Caco-2 (cell line): Measurements from ENCODE around the gene ABCF1. TPM values are rescaled to one million over a fixed set of nuclear protein-coding genes. Genes with fewer than 3 reads are reported as not detected.

Experiments
- BruUV-seq: library from RNA; stranded (reverse); fragments of 400-500 nt; replicated peaks from 2 replicates; lab custom pipeline; 2021; lab: Mats Ljungman, UMichigan
- CTCF ChIA-PET: fragments of 300-600 bp; sonication (Branson Sonifier 250); formaldehyde crosslinking; loops from one replicate; lab custom pipeline; 2022; ENCODE audit warnings: antibody characterized with exemption; lab: Charles Lee
- POLR2A ChIA-PET: fragments of 300-600 bp; sonication (Branson Sonifier 250); formaldehyde crosslinking; loops from one replicate; lab custom pipeline; 2022; ENCODE audit warnings: antibody characterized with exemption; lab: Charles Lee
- DNase-seq, 2 experiments: peaks; one replicate each; pipeline versions ENCODE4 v3.0.0 to v3.0.0-alpha.2; 2020 to 2022
- H3K27me3 ChIP-seq: replicated peaks from 2 replicates; pipeline ENCODE4 v1.6.0; 2011; ENCODE audit warnings: low read length; ENCODE audit not compliant: control insufficient read depth, insufficient read depth
- H3K36me3 ChIP-seq: 2 replicates; pipeline ENCODE4 v1.5.1; 2011; ENCODE audit warnings: low read length; ENCODE audit not compliant: control insufficient read depth, insufficient read depth
- H3K4me1 ChIP-seq: fragments of 250-450 bp; sonication (Bioruptor Pico); 2 replicates; pipeline ENCODE4 v1.5.1; 2020; ENCODE audit warnings: mild to moderate bottlenecking
- H3K4me3 ChIP-seq: 2 replicates; pipeline ENCODE4 v1.5.1; 2011; ENCODE audit warnings: low read depth, mild to moderate bottlenecking, control low read depth, low read length
- H3K9me3 ChIP-seq: fragments of 250-450 bp; sonication (Bioruptor Pico); 2 replicates; pipeline ENCODE4 v1.5.1; 2020; ENCODE audit warnings: mild to moderate bottlenecking, moderate library complexity
- H3K27ac Mint-ChIP-seq: one replicate; pipeline ENCODE4 v1.8.0; 2022; ENCODE audit warnings: mixed read lengths; ENCODE audit not compliant: unreplicated experiment
- H3K27me3 Mint-ChIP-seq: one replicate; pipeline ENCODE4 v1.8.0; 2022; ENCODE audit warnings: mixed read lengths; ENCODE audit not compliant: insufficient read depth, unreplicated experiment
- H3K36me3 Mint-ChIP-seq: one replicate; pipeline ENCODE4 v1.8.0; 2022; ENCODE audit warnings: mild to moderate bottlenecking, mixed read lengths; ENCODE audit not compliant: insufficient read depth, unreplicated experiment
- H3K4me1 Mint-ChIP-seq: one replicate; pipeline ENCODE4 v1.8.0; 2022; ENCODE audit warnings: low read depth, mixed read lengths; ENCODE audit not compliant: unreplicated experiment
- H3K4me3 Mint-ChIP-seq: one replicate; pipeline ENCODE4 v1.8.0; 2022; ENCODE audit warnings: mild to moderate bottlenecking, moderate library complexity, mixed read lengths; ENCODE audit not compliant: unreplicated experiment
- H3K9me3 Mint-ChIP-seq: one replicate; pipeline ENCODE4 v1.8.0; 2022; ENCODE audit warnings: mixed read lengths; ENCODE audit not compliant: unreplicated experiment
- intact Hi-C: fragments of 100-400 bp; cut with micrococcal nuclease; formaldehyde crosslinking; loops from one replicate; pipeline ENCODE4 v1.10.0; 2022; ENCODE audit not compliant: unreplicated experiment
- total RNA-seq: library from RNA; stranded (reverse); gene quantifications from 2 replicates; pipeline ENCODE4 v1.2.3, GENCODE V29; 2022
- TF ChIP-seq, protein P1 (sequence below), 2 experiments: fragments of 200-600 bp in 1 of 2; IDR thresholded peaks; 1 replicate in 1 of 2; 2 replicates in 1 of 2; pipeline versions ENCODE4 v1.5.1 to v1.8.0; 2011 to 2022; ENCODE audit warnings: antibody characterized with exemption in 1 of 2, control low read depth in 1 of 2, inconsistent platforms in 1 of 2, low read depth in 1 of 2, low read length in 1 of 2, mild to moderate bottlenecking in 1 of 2, moderate library complexity in 1 of 2; ENCODE audit not compliant: insufficient read depth in 1 of 2, severe bottlenecking in 1 of 2, unreplicated experiment in 1 of 2

Gene ABCF1
- total RNA-seq, 1 experiment from 2014 or later: 93.7 TPM

GRCh38 chr6:30625511-30625910 is 54.3 kb downstream of the ABCF1 start:
- peaks cover 5% of the 10 kb centered on the region; the same call in 1 of the 2 replicates for H3K4me1 ChIP-seq
- peak overlapping the region; percentile 84 for H3K4me3 Mint-ChIP-seq

GRCh38 chr6:30626484-30627366 is 55.5 kb downstream of the ABCF1 start, which contains the start of gene ATAT1:
TSS of gene ATAT1 (plus strand) at chr6:30626874.
- ChIA-PET CTCF (no interaction called here), POLR2A (interaction anchor here (0.6 kb wide), 1 partner anchor 9 kb away, joined by 3 read pairs; no protein-coding TSS in a partner anchor)
- Histone ChIP-seq H3K4me3 (peak within 1 kb of the TSS; percentile 53), H3K4me1 (peaks cover 5% of the 10 kb centered on the region; the same call in 1 of the 2 replicates), H3K27me3 (no peaks in the 10 kb centered on the region), H3K9me3 (no peaks in the 10 kb centered on the region), H3K36me3 (peaks cover 2% of the 10 kb centered on the region; the same call in 1 of the 2 replicates)
- no peaks in the 10 kb centered on the region for H3K27me3 Mint-ChIP-seq
- peak; percentile 89 to 91 for DNase-seq
- peak within 1 kb of the TSS; percentile 84 for H3K4me3 Mint-ChIP-seq
- intact Hi-C loops: loop anchor here (1.0 to 2.0 kb wide), 2 partner anchors 9 to 46 kb away; partner anchors contain the start of genes DHX16, MRPS18B and PPP1R10
- no peaks in the 10 kb centered on the region for H3K9me3 Mint-ChIP-seq
- H3K27ac Mint-ChIP-seq: peak within 1 kb of the TSS; percentile 97
- H3K36me3 Mint-ChIP-seq: peaks cover 80% of the 10 kb centered on the region
- peaks cover 14% of the 10 kb centered on the region for H3K4me1 Mint-ChIP-seq
- BruUV-seq: no TSS peak
- TF ChIP-seq, protein P1, sequence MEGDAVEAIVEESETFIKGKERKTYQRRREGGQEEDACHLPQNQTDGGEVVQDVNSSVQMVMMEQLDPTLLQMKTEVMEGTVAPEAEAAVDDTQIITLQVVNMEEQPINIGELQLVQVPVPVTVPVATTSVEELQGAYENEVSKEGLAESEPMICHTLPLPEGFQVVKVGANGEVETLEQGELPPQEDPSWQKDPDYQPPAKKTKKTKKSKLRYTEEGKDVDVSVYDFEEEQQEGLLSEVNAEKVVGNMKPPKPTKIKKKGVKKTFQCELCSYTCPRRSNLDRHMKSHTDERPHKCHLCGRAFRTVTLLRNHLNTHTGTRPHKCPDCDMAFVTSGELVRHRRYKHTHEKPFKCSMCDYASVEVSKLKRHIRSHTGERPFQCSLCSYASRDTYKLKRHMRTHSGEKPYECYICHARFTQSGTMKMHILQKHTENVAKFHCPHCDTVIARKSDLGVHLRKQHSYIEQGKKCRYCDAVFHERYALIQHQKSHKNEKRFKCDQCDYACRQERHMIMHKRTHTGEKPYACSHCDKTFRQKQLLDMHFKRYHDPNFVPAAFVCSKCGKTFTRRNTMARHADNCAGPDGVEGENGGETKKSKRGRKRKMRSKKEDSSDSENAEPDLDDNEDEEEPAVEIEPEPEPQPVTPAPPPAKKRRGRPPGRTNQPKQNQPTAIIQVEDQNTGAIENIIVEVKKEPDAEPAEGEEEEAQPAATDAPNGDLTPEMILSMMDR (IDR thresholded peaks at IDR 0.05; ENCODE audit: insufficient read depth in 1 of 2, low read depth in 1 of 2, low read length in 1 of 2, severe bottlenecking in 1 of 2, unreplicated experiment in 1 of 2): peak; percentile 42 to 45

More at GRCh38 chr6:30625511-30625910, 54.3 kb downstream of the ABCF1 start:
- ChIA-PET CTCF (interaction anchor here (0.6 to 0.7 kb wide), 2 partner anchors 15 to 383 kb away, joined by 3 to 9 read pairs; no protein-coding TSS in a partner anchor), POLR2A (no interaction called here)
- Mint-ChIP-seq H3K36me3 (peaks cover 80% of the 10 kb centered on the region), H3K9me3 (no peaks in the 10 kb centered on the region), H3K4me1 (peaks cover 14% of the 10 kb centered on the region), H3K27ac (peak overlapping the region; percentile 97), H3K27me3 (no peaks in the 10 kb centered on the region)
- intact Hi-C loops: no loop called here
- no TSS peak for BruUV-seq
- TF ChIP-seq, protein P1 (IDR thresholded peaks at IDR 0.05; ENCODE audit: insufficient read depth in 1 of 2, low read depth in 1 of 2, low read length in 1 of 2, severe bottlenecking in 1 of 2, unreplicated experiment in 1 of 2): no peak
- Histone ChIP-seq H3K27me3 (no peaks in the 10 kb centered on the region), H3K36me3 (peaks cover 2% of the 10 kb centered on the region; the same call in 1 of the 2 replicates), H3K9me3 (no peaks in the 10 kb centered on the region), H3K4me3 (no peak overlapping the region)
- no peak for DNase-seq

GRCh38 chr6:30635834-30636233 is 64.6 kb downstream of the ABCF1 start:
- intact Hi-C loops: no loop called here
- ChIA-PET CTCF (interaction anchor here (1.1 kb wide), 1 partner anchor 36 kb away, joined by 3 read pairs; the partner anchor contains the start of gene DHX16), POLR2A (no interaction called here)
- no peaks in the 10 kb centered on the region; the same call in 1 of the 2 replicates for H3K36me3 ChIP-seq
- peaks cover 1% of the 10 kb centered on the region for H3K4me1 Mint-ChIP-seq
- H3K27me3 ChIP-seq: no peaks in the 10 kb centered on the region
- no peak overlapping the region for H3K4me3 Mint-ChIP-seq
- H3K27me3 Mint-ChIP-seq: no peaks in the 10 kb centered on the region
- no TSS peak for BruUV-seq
- no peak overlapping the region for H3K4me3 ChIP-seq
- TF ChIP-seq, protein P1 (IDR thresholded peaks at IDR 0.05; ENCODE audit: insufficient read depth in 1 of 2, low read depth in 1 of 2, low read length in 1 of 2, severe bottlenecking in 1 of 2, unreplicated experiment in 1 of 2): no peak
- H3K36me3 Mint-ChIP-seq: peaks cover 53% of the 10 kb centered on the region
- DNase-seq: no peak
- H3K4me1 ChIP-seq: no peaks in the 10 kb centered on the region
- no peaks in the 10 kb centered on the region for H3K9me3 ChIP-seq
- no peaks in the 10 kb centered on the region for H3K9me3 Mint-ChIP-seq
- no peak overlapping the region for H3K27ac Mint-ChIP-seq
